GM18867 (cell line): ENCODE data around the gene SCARB1.
A peak's percentile ranks its signal among the peaks of the same experiment; 100 is the strongest.

Experiments used
- ATAC-seq: cut with Tn5 transposase; IDR thresholded peaks from one replicate; pipeline ENCODE4 v1.9.1; 2021; ENCODE audit warnings: mild to moderate bottlenecking, moderate library complexity; ENCODE audit not compliant: unreplicated experiment

Gene SCARB1

GRCh38 chr12:124749725-124750124, 113.9 kb downstream of the SCARB1 start:
- no peak for ATAC-seq

DNA sequence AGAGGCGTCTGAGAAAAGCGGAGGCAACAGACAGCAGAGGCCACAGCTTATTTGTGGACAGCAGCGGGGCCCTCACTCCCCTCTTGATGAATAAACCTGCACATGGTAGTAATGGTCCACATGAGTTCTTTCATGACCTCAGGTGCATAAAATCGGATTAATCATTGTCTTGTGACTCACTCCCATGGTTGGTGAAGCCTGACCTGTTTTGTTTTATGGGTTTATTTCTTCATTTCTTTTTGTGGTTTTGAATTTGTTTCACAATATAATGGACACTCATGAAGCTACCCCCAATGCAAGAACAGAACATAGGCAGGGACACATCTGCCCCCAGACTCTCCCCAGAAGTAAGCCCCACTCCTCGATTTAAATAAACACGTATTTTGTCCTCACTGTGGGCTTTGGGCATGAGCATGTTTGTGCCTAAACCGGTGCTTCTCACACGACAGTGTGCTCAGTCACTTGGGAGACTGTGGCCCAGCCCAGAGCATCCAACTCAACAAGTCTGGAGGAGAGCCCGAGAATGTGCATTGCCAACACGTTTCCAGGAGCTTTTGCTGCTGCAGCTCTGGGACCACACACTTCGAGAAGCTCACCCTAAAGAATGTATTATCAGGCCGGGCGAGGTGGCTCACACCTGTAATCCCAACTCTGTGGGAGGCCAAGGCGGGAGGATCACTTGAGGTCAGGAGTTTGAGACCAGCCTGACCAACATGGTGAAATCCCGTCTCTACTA, 116.1 kb downstream of the SCARB1 start:
- ATAC-seq: no peak

- ATAC-seq: no peak
Observed at GRCh38 chr12:124746649-124747425, 116.8 kb downstream of the SCARB1 start.

DNA sequence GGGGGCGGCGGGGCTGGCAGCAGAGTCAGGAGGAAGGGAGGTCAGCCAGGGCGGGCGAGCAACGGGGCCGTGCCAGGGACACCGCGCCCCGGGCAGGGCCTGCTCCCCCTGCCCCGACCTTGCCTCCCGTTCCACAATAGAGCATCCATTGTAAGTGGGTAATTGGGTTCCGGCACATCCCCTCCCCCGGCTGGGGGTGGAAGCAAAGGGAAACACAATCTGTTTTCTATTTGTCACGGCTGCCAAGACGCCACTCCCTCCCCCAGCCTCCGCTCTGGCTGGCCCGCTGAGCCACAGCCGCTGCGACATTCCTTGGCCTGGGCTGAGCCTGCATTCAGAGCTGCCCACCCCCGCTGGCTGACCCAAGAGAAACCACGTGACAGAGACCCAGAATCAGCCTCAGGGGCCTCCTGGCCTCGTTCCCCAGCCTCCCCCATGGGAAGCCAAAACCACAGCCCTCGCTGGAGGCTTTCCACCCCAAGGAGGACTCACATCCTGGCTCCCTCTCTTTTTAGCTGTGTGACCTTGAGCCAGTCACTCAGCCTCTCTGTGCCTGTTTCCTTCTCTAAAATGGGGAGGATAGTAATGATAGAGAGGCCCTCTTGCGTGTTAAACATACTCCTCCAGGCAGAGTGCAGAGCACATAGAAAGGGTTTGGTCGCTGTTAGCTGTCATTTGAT, 117.6 kb downstream of the SCARB1 start:
- ATAC-seq: no peak

DNA sequence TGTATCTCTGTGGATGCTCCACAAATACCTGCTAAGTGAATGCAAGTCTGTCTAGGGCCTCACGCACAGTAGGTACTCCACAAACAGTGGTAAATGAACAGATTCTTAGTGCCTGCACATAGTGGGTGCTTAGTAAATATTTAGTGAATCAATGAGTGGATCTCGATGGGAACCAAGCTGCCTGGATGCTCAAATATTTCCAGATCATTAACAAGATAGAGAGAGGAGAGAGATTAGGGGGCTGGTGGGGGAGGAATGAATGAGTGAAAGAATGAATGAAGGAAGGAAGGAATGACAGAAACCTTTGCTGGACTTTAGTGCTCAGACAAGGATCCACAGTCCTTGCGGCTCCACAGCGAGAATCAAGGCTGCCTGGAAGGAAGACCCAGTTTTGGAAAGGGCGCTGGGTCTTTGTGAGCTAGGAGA, 118.2 kb downstream of the SCARB1 start:
- no peak for ATAC-seq

DNA sequence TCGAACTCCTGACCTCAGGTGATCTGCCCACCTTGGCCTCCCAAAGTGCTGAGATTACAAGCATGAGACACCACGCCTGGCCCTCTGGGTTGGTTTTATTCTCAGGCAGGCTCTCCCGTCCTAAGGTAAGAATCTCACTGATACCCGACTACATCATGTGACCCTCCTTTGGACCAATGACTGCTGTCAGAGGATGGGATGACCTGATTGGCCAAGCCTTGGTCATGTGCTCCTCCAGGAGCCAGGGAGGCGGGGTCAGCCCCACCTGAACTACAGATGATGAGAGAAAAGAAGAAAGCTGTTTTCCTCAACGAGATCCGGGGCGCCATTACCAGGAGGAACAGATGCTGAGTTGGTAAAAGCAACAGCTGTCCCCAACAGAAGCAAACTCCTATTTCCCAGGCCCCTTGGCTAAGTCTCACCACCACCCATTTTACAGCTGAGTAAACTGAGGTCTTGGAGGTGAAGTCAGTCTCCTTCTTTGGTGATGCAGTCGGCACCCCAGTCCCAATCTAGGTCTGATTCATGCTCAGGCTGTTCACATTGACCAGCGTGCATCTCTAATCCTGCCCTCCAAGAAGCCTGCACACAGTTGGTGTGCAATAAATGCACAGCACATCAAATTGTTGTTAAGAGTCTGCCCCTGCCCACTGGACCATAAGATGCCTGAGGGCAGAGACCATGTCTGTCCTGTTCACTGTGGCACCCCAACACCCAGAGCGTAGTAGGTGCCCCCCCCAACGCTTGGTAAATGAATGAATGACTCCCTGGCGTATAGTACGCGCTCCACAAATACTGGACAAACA, 118.8 kb downstream of the SCARB1 start:
- peak; percentile 72 for ATAC-seq

GRCh38 chr12:124744273-124744640, 119.4 kb downstream of the SCARB1 start:
- no peak for ATAC-seq

GRCh38 chr12:124743479-124744272, 120.0 kb downstream of the SCARB1 start:
- no peak for ATAC-seq

DNA sequence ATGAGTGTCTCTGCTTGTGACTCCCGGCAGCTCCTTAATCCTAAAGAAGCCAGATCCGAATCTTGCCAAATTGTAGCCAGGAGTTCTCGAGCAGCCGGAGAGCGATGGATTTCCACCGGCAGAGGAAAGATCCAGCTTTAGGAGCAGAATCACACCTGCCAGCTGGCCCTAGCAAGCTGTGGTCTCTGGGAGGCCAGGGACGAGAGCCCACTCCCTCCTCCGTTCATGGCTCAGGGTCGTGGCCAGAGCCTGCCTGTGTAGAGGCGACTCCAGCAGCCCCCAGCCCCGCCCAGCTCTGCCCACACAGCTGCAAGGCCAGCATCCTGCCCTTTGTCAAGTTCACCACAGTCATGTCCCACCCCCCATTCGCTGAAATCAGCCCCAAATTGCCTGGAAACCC, 121.0 kb downstream of the SCARB1 start:
- no peak for ATAC-seq

- ATAC-seq: no peak
Observed at GRCh38 chr12:124742111-124742510, 121.6 kb downstream of the SCARB1 start.

- ATAC-seq: no peak
Observed at GRCh38 chr12:124741211-124741610, 122.5 kb downstream of the SCARB1 start.

DNA sequence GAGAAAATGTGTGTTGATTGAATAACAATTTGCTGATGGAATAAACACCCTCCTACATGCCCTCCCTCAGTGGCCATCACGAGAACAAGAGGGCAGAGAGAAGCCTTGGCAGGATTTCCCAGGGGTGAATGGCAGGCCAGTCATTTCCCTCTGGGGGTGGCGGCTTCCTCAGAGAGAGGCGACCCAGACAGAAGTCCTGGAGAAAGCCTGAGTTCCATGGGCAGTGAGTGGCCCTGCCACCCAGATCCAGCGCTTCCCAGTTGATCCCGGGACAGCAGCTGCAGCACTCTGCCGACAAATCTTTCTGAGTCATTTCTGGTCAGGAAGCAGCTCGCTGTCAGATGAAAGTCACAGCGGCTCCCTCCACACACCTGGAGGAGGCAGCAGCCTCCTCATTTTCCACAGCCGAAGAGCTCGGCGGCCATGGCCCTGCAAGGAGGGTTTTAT, 123.0 kb downstream of the SCARB1 start:
- no peak for ATAC-seq

DNA sequence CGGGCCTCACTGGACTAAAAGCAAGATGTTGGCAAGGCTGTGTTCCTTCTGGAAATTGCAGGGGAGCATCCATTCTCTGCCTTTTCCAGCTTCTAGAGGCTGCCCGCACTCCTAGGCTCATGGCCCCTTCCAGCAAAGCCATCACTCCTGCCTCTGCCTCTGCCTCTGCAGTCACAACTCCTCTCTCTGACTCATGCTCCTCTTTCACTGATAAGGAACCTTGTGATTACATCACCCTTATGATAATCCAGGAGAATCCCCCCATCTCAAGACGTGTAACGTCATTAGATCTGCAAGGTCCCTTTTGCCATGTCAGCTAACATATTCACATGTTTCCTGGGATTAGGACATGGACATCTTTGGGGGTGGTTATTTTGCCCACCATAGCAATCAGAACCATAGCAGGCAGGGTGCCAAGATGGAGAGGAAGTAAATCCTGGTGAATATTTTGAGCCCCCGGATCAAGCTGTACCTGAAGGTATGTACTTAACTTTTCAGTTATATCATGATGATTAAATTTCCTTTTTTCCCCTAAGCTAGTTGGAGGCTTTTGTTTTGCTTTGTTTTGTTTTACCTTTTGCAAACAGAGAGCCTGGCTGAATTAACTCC, 123.6 kb downstream of the SCARB1 start:
- ATAC-seq: no peak

- ATAC-seq: no peak
Observed at GRCh38 chr12:124738636-124739467, 124.8 kb downstream of the SCARB1 start.

GRCh38 chr12:124737772-124738635, 125.7 kb downstream of the SCARB1 start:
- no peak for ATAC-seq

- no peak for ATAC-seq
Observed at GRCh38 chr12:124737040-124737419, 126.6 kb downstream of the SCARB1 start.

DNA sequence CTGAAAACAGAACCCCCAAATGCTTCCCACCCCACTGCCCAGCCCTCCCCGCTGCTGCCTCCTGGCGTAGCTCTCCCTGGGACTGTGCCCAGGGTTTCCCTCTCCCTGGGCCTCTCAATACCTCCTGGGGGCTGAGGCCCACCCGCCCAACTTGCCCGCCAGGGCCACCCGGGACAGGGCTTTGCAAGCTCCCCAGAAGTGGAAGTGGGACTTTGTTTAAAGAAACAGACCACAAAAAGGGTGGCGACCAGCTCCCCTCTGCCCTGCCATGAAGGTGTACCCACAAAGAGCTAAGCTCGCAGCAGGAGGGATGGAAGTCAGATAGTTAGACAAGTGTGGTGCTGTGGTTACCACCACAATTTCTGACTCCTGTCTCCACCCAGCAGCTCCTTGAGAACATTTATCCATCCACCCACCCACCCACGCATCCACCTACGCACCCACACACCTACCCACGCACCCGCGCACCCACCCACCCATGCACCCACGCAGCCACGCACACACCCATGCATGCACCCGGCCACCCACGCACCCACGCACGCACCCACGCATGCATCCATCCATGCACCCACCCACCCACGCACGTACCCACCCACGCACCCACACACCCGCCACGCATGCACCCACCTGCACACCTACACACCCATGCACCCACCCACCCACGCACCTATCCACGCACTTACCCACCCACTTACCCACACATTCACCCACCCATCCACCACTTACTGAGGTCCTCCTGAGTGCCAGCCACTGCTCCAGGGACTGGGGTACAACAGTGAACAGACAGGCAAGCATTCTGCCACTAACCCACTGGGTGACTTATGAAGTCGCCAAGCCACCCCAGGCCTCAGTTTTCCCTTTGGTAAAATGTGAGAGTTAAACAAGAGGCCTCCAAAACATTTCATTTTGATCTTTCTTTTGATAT, 127.3 kb downstream of the SCARB1 start:
- no peak for ATAC-seq
